Measurements from ENCODE around the gene KCTD13.
"Not testable (repeated sequence)": the region's sequence is repeated elsewhere in the genome, so short reads cannot be mapped to it uniquely, and the experiment has no call there.

The KCTD13 gene

GRCh38 chr16:29877266-29877961 is 48.6 kb downstream of the KCTD13 start:
- peak; percentile 56 for DNase-seq (ENCODE audit: low read depth)

- DNase-seq (ENCODE audit: low read depth): no peak
Measured at GRCh38 chr16:29876594-29877249, 49.3 kb downstream of the KCTD13 start.

- DNase-seq (ENCODE audit: low read depth): no peak
Measured at GRCh38 chr16:29876217-29876593, 49.8 kb downstream of the KCTD13 start.

GRCh38 chr16:29875206-29875605 is 50.8 kb downstream of the KCTD13 start:
- DNase-seq (ENCODE audit: low read depth): no peak

- DNase-seq (ENCODE audit: low read depth): no peak
Measured at GRCh38 chr16:29873319-29873718, 52.7 kb downstream of the KCTD13 start.

- DNase-seq (ENCODE audit: low read depth): no peak
Measured at GRCh38 chr16:29871822-29872546, 54.0 kb downstream of the KCTD13 start.

GRCh38 chr16:29869067-29869466 is 57.0 kb downstream of the KCTD13 start:
- not testable (repeated sequence) for DNase-seq (ENCODE audit: low read depth)

GRCh38 chr16:29868396-29869009 is 57.5 kb downstream of the KCTD13 start:
- DNase-seq (ENCODE audit: low read depth): no peak

GRCh38 chr16:29864205-29864604 is 61.8 kb downstream of the KCTD13 start:
- DNase-seq (ENCODE audit: low read depth): no peak

- DNase-seq (ENCODE audit: low read depth): no peak
Measured at GRCh38 chr16:29863669-29863984, 62.4 kb downstream of the KCTD13 start.

GRCh38 chr16:29862884-29863668 is 63.0 kb downstream of the KCTD13 start, which contains the start of gene CDIPT:
Gene CDIPT (minus strand): TSS chr16:29863226. CDS start chr16:29862857, 369 bp downstream.
- DNase-seq (ENCODE audit: low read depth): peak; percentile 97

GRCh38 chr16:29862383-29862883 is 63.6 kb downstream of the KCTD13 start:
- DNase-seq (ENCODE audit: low read depth): peak; percentile 27

- no peak for DNase-seq (ENCODE audit: low read depth)
Measured at GRCh38 chr16:29860218-29860617, 65.8 kb downstream of the KCTD13 start.

- no peak for DNase-seq (ENCODE audit: low read depth)
Measured at GRCh38 chr16:29858974-29859373, 67.1 kb downstream of the KCTD13 start.

- no peak for DNase-seq (ENCODE audit: low read depth)
Measured at GRCh38 chr16:29858149-29858849, 67.7 kb downstream of the KCTD13 start.

GRCh38 chr16:29857133-29857760 is 68.8 kb downstream of the KCTD13 start:
- DNase-seq (ENCODE audit: low read depth): peak; percentile 54
